M059J (cell line): ENCODE measurements around the gene ZNF672. TPM values are rescaled to one million over a fixed set of nuclear protein-coding genes. Genes with fewer than 3 reads are reported as not detected.
"Not testable (repeated sequence)": the region's sequence is repeated elsewhere in the genome, so short reads cannot be mapped to it uniquely, and the experiment has no call there.

Experiments
- DNase-seq: peaks from one replicate; pipeline ENCODE4 v3.0.0-alpha.2; 2012; ENCODE audit warnings: low read depth
- total RNA-seq: library from RNA; depleted of rRNA; stranded (reverse); fragments of >200 nt; shearing (Covaris generic); gene quantifications from 2 replicates; pipeline ENCODE4 v1.2.3, GENCODE V29; 2014

ZNF672 gene
- total RNA-seq, 1 experiment from 2014 or later: 16.4 TPM

DNA sequence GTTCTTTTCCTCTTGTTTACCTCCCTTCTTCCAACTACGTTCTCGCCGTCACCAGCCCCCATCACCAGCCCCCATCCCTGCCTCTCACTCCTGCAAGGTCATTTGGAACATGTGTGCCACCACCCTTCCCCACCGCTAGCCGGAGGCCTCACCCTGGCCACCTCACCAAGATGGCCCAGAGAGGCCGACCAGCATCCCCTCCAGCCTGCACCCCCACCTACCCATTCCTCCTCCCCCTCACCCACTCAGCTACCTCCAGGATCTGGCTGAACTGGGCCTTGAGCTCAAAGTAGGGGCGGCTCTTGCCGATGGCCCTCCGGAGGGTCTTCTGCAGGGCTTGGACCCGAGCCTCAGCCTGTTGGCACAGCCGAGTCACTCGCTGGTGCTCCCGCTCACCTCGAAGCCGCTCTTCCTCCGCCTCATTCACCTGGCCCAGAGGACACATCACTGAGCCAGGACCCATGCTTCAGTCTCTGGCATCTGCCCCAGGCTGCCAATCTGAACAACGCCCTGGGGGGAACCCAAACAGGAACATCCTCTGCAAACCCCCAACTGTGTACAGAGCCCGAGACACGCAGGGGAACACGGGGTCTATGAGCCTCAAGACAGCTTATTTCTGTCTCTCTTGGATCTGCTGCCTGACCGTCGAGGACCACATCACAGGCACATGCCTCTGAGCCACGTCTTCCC is 25.1 kb upstream of the ZNF672 start:
- no peak for DNase-seq

GRCh38 chr1:248813546-248813945 is 24.5 kb upstream of the ZNF672 start:
- no peak for DNase-seq

- DNase-seq: no peak
These were observed 23.7 kb upstream of the ZNF672 start for GRCh38 chr1:248814351-248814750.

GRCh38 chr1:248815407-248816034 is 22.5 kb upstream of the ZNF672 start:
- no peak for DNase-seq

DNA sequence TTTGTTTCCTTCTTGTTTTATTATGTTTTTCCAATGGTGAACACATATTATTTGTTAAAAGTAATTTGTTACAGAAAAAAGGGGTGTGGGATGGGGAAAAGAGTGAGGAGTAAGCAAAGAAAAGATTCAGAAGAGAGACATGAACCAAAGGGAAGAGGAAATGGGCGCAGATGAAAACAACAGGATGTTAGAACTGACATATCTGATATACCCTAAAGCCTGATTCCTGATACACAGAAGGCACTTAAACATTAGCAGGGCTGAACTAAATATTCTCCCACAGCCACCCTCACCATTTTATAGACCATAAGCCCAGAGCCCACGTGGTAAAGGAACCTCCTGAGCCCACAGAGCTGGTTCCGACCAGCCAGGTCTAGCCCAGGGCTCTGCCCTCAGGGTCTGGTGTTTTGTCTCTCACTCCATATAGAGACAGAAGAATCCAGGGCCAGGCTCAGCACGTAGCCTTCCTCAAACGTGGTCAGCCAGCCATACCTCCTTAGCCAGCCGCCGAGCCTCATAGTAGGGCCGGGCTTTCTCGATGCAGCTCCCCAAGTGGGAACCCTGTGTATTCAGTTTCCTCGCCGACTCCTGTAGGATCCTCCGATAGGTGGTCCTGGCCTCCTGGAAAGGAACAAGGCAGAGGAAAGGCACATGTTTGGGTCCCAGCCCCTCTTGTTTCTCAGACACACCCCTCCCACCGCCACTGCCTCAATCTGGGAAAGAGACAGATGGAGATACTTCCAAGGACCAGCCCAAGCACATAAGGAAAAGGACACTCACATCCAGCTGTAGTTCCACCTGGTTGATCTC is 21.8 kb upstream of the ZNF672 start:
- no peak for DNase-seq

GRCh38 chr1:248817065-248817464 is 21.0 kb upstream of the ZNF672 start:
- DNase-seq: no peak

DNA sequence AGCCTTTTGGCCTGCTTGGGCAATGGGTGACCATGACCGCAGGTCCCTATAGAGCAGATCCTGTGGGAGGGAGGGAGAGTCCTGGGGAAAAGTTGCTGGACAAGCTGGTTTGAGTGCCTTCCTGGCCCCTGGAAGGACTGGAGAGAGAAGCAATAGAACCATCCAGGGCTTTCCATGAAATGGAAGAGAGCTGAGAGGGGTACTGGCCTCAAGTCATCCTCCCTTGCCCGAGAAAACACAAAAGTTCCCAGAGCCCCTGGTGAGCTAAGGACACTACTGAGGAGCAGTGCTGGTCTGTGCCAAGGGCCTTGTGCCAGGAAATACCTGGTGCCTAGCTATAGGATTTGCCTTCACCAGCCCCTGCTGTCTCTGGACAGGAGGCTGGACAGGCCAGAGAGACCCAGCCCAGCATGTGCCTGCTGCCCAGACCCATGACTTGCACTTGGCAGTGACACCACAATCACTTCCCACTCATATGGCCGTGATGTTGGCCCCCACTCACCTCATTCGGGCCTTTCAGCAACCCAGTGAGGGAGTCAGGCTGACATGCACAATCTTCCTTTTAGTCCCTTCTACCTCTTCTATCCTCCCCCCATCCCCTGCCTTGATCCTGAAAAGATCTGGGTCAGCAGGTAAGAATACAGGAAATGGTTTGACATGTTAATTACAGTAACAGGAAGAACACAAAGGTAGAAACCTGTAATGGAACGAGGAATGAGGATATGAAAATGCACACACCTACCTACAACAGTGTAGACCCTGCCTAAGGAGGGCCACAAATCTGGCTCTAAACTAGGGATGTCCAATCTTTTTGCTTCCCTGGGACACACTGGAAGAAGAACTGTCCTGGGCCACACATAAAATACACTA is 19.3 kb upstream of the ZNF672 start:
- DNase-seq: no peak

DNA sequence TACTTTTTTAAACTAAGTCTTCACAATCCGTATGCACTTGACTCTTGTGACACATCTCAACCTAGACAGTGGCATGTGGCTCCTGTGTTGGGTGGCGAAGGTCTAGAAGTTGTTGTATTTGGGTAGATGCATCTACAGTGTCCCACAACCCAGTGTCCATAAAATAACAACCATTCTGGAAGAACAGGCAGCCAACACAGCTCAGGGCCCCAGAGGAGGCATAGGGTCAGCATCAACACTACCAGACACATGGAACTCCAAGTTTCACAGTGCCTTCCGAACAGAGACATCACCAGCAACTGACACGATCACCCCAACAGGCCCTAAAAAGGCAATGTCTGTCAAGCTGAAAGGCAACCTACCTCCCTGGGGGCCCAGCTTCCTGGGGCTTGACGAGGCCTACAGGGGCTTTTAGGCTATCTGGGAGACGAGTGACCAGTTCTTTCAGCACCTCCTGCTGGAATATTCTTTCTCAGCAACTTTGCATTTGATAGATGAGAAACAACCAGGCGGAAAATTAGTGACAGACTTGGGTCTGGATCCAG is 17.9 kb upstream of the ZNF672 start:
- no peak for DNase-seq

GRCh38 chr1:248821101-248821500 is 16.9 kb upstream of the ZNF672 start:
- peak; percentile 90 for DNase-seq

- DNase-seq: no peak
These were observed 16.4 kb upstream of the ZNF672 start for GRCh38 chr1:248821641-248822040.

GRCh38 chr1:248822148-248823032 is 15.6 kb upstream of the ZNF672 start:
- DNase-seq: no peak

DNA sequence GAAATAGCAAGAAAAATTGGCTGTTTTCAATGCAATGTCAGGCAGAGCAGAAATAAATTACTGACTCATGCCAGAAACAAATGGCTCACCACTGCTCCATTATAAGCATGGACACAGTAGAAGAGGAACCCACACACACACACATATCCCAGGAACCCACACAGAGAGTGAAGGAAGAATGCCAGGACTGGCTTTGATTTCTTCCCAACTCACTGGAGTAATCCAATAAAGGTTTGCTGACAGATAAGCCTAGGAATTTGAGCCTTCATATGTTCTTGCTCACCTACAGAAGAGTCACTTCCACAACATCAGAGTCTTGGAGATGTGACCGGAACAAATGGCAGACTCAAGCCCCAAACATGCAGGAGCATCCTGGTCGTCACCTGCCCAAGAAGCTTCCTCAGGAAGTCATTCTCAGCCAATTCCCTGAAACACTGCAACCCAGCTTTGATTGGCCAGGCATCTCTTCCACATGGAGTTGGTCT is 14.5 kb upstream of the ZNF672 start:
- DNase-seq: peak; percentile 91

DNA sequence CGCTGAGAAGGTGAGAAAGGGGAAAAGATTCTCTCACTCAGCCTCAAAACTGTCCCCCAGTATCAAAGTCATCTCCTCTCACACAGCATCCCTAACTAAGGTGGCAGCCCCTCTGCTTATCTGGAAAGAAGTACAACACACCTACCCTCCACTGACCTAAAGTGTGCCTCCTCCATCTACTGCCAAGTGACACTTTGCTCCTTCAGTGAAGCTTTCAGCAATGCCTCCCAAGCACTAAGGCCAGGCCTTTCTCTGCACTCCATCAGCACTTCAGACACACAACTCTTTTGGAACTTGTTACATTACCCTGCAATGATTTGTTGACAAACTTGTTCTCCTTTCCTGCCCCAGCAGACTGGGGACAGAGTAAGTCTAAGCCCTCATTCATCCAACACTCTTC is 13.7 kb upstream of the ZNF672 start:
- no peak for DNase-seq

DNA sequence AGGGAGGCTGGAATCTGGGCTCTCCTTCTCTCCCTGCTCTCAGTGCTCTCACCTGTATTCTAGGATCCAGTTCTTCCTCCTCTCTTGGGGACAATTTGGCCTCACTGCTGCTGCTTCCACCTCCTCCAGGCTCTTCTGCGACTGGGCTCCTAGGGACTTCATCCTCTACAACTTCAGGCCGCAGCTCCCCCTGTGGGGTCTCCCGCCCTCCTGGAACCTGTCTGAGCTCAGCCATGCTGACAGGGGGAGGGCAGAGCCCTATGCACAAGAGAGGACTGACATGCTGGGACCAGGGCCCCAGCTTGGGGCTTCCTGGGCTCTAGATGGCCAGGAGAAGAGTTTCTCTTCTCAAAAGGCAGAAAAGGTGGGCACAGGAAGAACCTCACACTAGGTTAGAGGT is 13.3 kb upstream of the ZNF672 start:
- no peak for DNase-seq

DNA sequence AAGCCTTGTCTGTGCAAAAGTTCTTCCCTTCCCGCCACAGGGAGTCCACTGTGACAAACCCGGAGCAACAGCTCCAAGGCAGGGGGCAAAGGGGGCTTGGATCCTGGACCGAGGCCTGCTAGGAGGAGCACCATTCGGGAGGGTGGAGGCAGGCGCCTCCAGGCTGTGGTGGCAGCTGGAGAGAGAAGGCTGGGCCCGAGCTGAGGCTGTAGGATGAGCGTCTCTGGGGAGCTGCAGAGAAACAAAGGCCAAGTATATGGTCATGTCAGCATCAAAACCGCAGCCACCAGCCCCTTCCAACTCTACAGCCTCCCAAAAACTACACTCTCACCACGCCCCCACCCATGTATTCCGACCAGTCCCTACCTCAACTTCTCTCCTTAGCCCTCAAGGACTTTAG is 12.9 kb upstream of the ZNF672 start:
- DNase-seq: no peak

- no peak for DNase-seq
These were observed 12.5 kb upstream of the ZNF672 start for GRCh38 chr1:248825573-248825908.

DNA sequence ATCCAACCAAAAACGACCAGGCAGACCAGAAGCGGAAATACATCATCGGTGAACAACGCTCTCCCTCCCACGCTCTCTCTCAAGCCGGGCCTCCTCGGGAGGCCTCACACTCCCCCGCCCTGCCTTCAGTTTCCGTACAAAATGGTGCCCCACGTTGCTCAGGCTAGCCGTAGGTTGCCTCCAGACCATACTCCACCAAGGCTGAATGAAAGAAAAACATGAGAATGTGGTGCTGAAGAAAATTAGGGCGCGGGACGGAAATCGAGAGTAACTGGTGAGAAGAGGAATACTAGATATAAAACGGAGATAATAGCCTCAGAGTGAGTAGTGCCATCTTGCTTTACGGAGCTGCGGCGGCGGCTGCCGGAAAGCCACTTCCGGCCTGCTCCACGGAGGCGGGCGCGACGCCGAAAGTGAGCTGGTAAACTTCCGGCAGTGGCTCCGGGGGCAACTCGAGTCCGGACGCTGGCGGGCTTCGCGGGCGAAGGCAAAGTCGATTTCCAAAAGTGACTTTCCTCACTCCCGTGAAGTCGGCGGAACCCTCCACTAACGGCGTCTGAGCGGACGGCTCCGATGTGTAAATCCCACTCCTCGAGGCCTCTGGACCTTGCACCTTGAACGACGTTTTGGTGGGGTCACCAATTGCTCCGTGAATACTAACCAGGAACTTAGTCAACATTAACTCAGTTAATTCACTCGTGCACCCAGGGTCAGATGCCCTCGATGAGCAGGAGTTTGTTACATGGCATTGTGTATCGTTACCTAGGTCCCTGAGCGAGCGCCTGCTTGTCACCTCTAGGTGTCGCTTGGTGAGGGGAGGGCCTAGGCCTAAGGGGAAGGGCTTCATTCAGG is 11.9 kb upstream of the ZNF672 start, which contains the start of gene SH3BP5L:
SH3BP5L (minus strand) TSS at position 7 of the 852 bp plus-strand sequence. CDS start 980 bp downstream, outside the sequence.
- peak; percentile 92 for DNase-seq

GRCh38 chr1:248828845-248829244 is 9.2 kb upstream of the ZNF672 start:
- DNase-seq: peak; percentile 63

- DNase-seq: not testable (repeated sequence)
These were observed 7.4 kb upstream of the ZNF672 start for GRCh38 chr1:248830718-248831017.

GRCh38 chr1:248831842-248832241 is 6.2 kb upstream of the ZNF672 start:
- DNase-seq: no peak
